Effector memory CD8-positive, alpha-beta T cell (primary cell): Measurements from ENCODE around the gene ID1.
A peak's percentile ranks its signal among the peaks of the same experiment; 100 is the strongest.

Source experiments
- ATAC-seq: fragments of 150-1000 bp; cut with Tn5 transposase; replicated peaks from 2 replicates; pipeline ENCODE4 v1.10.0; 2021; ENCODE audit warnings: mild to moderate bottlenecking, moderate library complexity
- DNase-seq, 3 experiments: peaks; one replicate each; pipeline ENCODE4 v3.0.0; 2021
- H3K27ac Mint-ChIP-seq, 2 donors: one replicate each; pipeline ENCODE4 v1.8.0; 2022; ENCODE audit warnings: mild to moderate bottlenecking in 2 of 2, mixed read lengths in 2 of 2, moderate library complexity in 2 of 2
- H3K27me3 Mint-ChIP-seq, 2 donors: one replicate each; pipeline ENCODE4 v1.8.0; 2022; ENCODE audit warnings: mixed read lengths in 2 of 2
- H3K36me3 Mint-ChIP-seq: one replicate; pipeline ENCODE4 v1.8.0; 2022; ENCODE audit warnings: mild to moderate bottlenecking, moderate library complexity, mixed read lengths; ENCODE audit not compliant: insufficient read depth
- H3K4me1 Mint-ChIP-seq, 2 donors: one replicate each; pipeline ENCODE4 v1.8.0; 2022; ENCODE audit warnings: low read depth in 2 of 2, mixed read lengths in 2 of 2
- H3K4me3 Mint-ChIP-seq, 2 donors: one replicate each; pipeline ENCODE4 v1.8.0; 2022; ENCODE audit warnings: mild to moderate bottlenecking in 2 of 2, mixed read lengths in 2 of 2, moderate library complexity in 2 of 2
- H3K9me3 Mint-ChIP-seq, 2 donors: one replicate each; pipeline ENCODE4 v1.8.0; 2022; ENCODE audit warnings: mixed read lengths in 2 of 2
- total RNA-seq, 9 experiments: gene quantifications; one replicate each; lab custom pipeline; 2026; lab: John Stamatoyannopoulos, UW

The ID1 gene
- 0.55 to 58.9 (median 1.7) reads per million in 9 experiments for total RNA-seq

- H3K36me3 Mint-ChIP-seq = peaks cover 34% of the 10 kb centered on the region
- peak within 1 kb of the TSS; percentile 83 to 87 for H3K4me3 Mint-ChIP-seq
- peak; percentile 88 to 89 (median 89) for DNase-seq
- H3K27me3 Mint-ChIP-seq = peaks cover 33 to 46% of the 10 kb centered on the region in 2 donors
- ATAC-seq = peak; percentile 80
- H3K4me1 Mint-ChIP-seq = peaks cover 26 to 31% of the 10 kb centered on the region in 2 donors
- no peaks in the 10 kb centered on the region for H3K9me3 Mint-ChIP-seq
- peak within 1 kb of the TSS; percentile 76 to 92 for H3K27ac Mint-ChIP-seq
Observed at GRCh38 chr20:31605031-31605901, at the start of gene ID1. Gene ID1 (plus strand): TSS chr20:31605289. CDS start chr20:31605388, 99 bp downstream.

GRCh38 chr20:31559704-31560093, 45.4 kb upstream of the ID1 start:
- peak overlapping the region in 1 of 2 donors; percentile 49 for H3K27ac Mint-ChIP-seq
- H3K27me3 Mint-ChIP-seq = no peaks in the 10 kb centered on the region
- no peak overlapping the region for H3K4me3 Mint-ChIP-seq
- peaks cover 48% of the 10 kb centered on the region for H3K36me3 Mint-ChIP-seq
- H3K9me3 Mint-ChIP-seq = no peaks in the 10 kb centered on the region
- no peak for DNase-seq
- H3K4me1 Mint-ChIP-seq = peaks cover 3 to 6% of the 10 kb centered on the region in 2 donors
- ATAC-seq = no peak

DNA sequence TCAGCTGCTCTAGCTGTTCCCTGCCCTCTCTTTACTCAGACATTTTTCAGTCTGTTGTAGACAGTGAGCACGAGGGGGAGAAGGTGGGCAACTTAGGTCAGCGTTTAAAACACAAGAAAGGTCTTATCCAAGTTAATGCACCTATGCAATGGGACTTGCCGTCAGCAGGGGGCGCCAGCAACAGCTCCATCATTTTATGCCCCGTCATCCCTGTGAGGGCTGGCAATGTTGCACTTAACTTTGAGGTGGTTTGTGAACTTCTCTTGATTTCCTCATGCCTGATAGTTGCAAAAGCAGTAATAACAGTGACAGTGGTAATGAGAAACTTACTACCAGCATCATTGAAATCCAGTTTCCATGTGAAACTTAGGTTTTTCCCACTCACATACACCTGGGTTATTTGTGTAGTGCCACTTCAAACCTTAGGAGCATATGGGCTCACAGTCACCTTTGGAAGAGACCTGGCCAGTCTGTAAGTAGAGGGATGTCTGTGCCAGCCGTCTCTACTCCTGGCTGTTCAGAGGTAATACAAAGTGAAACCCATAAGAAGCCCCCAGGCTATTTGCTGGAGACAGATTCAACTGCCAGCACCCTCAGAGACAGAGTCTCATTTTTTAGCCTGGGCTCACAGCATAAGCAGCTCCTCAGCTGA, 44.9 kb upstream of the ID1 start:
- Mint-ChIP-seq H3K4me3 (no peak overlapping the region), H3K4me1 (peaks cover 3 to 6% of the 10 kb centered on the region in 2 donors), H3K27ac (peak overlapping the region in 1 of 2 donors; percentile 49), H3K9me3 (no peaks in the 10 kb centered on the region), H3K36me3 (peaks cover 50% of the 10 kb centered on the region), H3K27me3 (no peaks in the 10 kb centered on the region)
- ATAC-seq (peak; percentile 78), DNase-seq (peak; percentile 65 to 69 (median 68))

GRCh38 chr20:31560746-31561598, 44.1 kb upstream of the ID1 start:
- no peak for ATAC-seq
- no peaks in the 10 kb centered on the region for H3K27me3 Mint-ChIP-seq
- H3K4me1 Mint-ChIP-seq = peaks cover 3 to 7% of the 10 kb centered on the region in 2 donors
- H3K4me3 Mint-ChIP-seq = peak overlapping the region in 1 of 2 donors; percentile 12
- peaks cover 49% of the 10 kb centered on the region for H3K36me3 Mint-ChIP-seq
- H3K27ac Mint-ChIP-seq = peak overlapping the region in 1 of 2 donors; percentile 49
- DNase-seq = no peak
- no peaks in the 10 kb centered on the region for H3K9me3 Mint-ChIP-seq

GRCh38 chr20:31562241-31562640, 42.8 kb upstream of the ID1 start:
- DNase-seq (no peak), ATAC-seq (no peak)
- peaks cover 52% of the 10 kb centered on the region for H3K36me3 Mint-ChIP-seq
- H3K9me3 Mint-ChIP-seq = no peaks in the 10 kb centered on the region
- H3K27ac Mint-ChIP-seq = no peak overlapping the region
- H3K4me3 Mint-ChIP-seq = peak overlapping the region in 1 of 2 donors; percentile 19
- peaks cover 11 to 17% of the 10 kb centered on the region in 2 donors for H3K4me1 Mint-ChIP-seq
- H3K27me3 Mint-ChIP-seq = no peaks in the 10 kb centered on the region

GRCh38 chr20:31564284-31564683, 40.8 kb upstream of the ID1 start:
- peaks cover 44% of the 10 kb centered on the region for H3K36me3 Mint-ChIP-seq
- no peaks in the 10 kb centered on the region for H3K27me3 Mint-ChIP-seq
- DNase-seq (no peak), ATAC-seq (no peak)
- no peak overlapping the region for H3K4me3 Mint-ChIP-seq
- H3K27ac Mint-ChIP-seq = no peak overlapping the region
- peaks cover 15 to 18% of the 10 kb centered on the region in 2 donors for H3K4me1 Mint-ChIP-seq
- H3K9me3 Mint-ChIP-seq = no peaks in the 10 kb centered on the region

DNA sequence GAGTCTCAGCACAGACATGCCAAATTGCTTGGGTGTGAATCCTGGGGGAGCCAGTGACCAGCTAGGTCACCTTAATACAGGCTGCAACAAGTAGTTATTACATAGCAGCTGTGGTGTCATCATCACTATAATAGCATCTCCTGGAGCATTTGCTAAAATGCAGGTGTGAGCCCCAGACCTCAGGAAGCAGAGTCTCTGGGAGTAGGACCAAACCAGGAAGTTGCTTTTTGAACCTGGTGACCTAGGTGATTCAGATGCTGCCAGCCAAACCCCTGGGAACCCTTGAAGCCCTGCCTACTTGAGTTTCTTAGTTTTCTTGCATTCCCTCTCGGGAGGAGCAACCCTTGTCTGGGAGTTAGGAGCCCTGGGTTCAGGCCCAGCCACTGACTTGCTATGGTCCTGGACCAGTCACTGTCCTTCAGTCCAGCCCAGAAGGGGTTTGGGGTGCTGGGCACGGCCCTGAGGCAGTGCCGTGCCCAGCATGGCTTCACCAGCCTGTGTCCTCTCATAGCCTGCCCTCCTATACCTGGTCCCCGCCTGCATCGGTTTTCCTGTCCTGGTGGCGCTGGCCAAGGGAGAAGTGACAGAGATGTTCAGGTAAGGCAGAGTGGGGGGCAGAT, 39.3 kb upstream of the ID1 start:
- Mint-ChIP-seq H3K27me3 (no peaks in the 10 kb centered on the region), H3K4me1 (peaks cover 13 to 16% of the 10 kb centered on the region in 2 donors), H3K9me3 (no peaks in the 10 kb centered on the region), H3K36me3 (peaks cover 49% of the 10 kb centered on the region), H3K27ac (peak overlapping the region in 1 of 2 donors; percentile 73), H3K4me3 (no peak overlapping the region)
- ATAC-seq (no peak), DNase-seq (no peak)

- no peaks in the 10 kb centered on the region for H3K27me3 Mint-ChIP-seq
Observed at GRCh38 chr20:31566319-31566657, 38.8 kb upstream of the ID1 start.

DNA sequence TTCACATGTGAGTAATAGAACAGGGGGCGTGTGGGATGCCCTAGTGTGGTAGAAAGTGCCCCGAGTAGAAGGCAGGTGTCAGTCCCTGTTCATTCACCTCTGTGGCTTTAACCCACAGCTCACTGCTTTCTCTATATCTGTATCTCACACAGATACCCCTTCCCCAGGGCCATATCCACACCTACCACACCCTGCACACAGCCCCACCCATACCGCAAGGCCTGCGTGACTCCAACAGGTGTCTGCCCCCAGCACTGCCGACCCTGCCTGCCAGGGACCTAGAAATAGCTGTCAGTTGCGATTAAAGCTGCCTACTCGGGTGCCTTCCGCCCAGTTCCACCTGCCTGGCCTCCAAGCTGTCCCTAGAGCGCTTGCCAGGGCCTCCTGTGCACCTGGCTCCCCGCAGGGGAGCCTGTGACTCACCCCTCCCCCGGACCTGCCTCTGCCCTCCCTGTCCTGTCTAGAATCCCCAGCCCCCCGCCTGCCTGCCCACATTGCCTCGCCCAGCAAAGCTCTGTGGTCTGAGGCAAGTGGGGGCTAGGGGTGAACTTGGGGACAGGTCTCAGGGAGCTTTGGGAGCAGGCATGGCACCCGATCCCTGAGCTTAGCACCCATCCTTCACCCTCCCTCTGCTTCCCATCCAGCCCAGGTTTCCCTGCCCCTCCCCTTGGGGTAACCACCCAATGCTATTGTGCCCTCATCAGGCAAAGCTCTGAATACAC, 38.3 kb upstream of the ID1 start:
- ATAC-seq (peak; percentile 40), DNase-seq (no peak)
- Mint-ChIP-seq H3K9me3 (no peaks in the 10 kb centered on the region), H3K4me3 (no peak overlapping the region), H3K4me1 (peaks cover 13 to 19% of the 10 kb centered on the region in 2 donors), H3K36me3 (peaks cover 46% of the 10 kb centered on the region), H3K27ac (peak overlapping the region; percentile 73 to 74), H3K27me3 (no peaks in the 10 kb centered on the region)

More at GRCh38 chr20:31566319-31566657, 38.8 kb upstream of the ID1 start:
- DNase-seq = no peak
- Mint-ChIP-seq H3K9me3 (no peaks in the 10 kb centered on the region), H3K27ac (peak overlapping the region in 1 of 2 donors; percentile 73), H3K36me3 (peaks cover 49% of the 10 kb centered on the region), H3K4me3 (no peak overlapping the region), H3K4me1 (peaks cover 13 to 16% of the 10 kb centered on the region in 2 donors)
- no peak for ATAC-seq

- H3K9me3 Mint-ChIP-seq = no peaks in the 10 kb centered on the region
- DNase-seq (no peak), ATAC-seq (no peak)
- H3K27me3 Mint-ChIP-seq = no peaks in the 10 kb centered on the region
- H3K4me1 Mint-ChIP-seq = peaks cover 17 to 24% of the 10 kb centered on the region in 2 donors
- H3K36me3 Mint-ChIP-seq = peaks cover 44% of the 10 kb centered on the region
- H3K27ac Mint-ChIP-seq = peak overlapping the region; percentile 73 to 74
- no peak overlapping the region for H3K4me3 Mint-ChIP-seq
Observed at GRCh38 chr20:31567380-31567720, 37.7 kb upstream of the ID1 start.

- H3K4me1 Mint-ChIP-seq = peaks cover 21 to 28% of the 10 kb centered on the region in 2 donors
- ATAC-seq = no peak
- H3K27me3 Mint-ChIP-seq = no peaks in the 10 kb centered on the region
- no peak overlapping the region for H3K4me3 Mint-ChIP-seq
- H3K36me3 Mint-ChIP-seq = peaks cover 45% of the 10 kb centered on the region
- DNase-seq = no peak
- H3K9me3 Mint-ChIP-seq = no peaks in the 10 kb centered on the region
- peak overlapping the region; percentile 68 to 74 for H3K27ac Mint-ChIP-seq
Observed at GRCh38 chr20:31568041-31568731, 36.9 kb upstream of the ID1 start.

- Mint-ChIP-seq H3K27me3 (no peaks in the 10 kb centered on the region), H3K36me3 (peaks cover 46% of the 10 kb centered on the region), H3K4me3 (no peak overlapping the region), H3K27ac (peak overlapping the region in 1 of 2 donors; percentile 68), H3K9me3 (no peaks in the 10 kb centered on the region), H3K4me1 (peaks cover 26 to 33% of the 10 kb centered on the region in 2 donors)
- no peak for ATAC-seq
- no peak for DNase-seq
Observed at GRCh38 chr20:31568773-31569162, 36.3 kb upstream of the ID1 start.
